GM12801 (cell line): ENCODE results near the gene KCNIP4.

ENCODE experiments used
- TF ChIP-seq, protein P1 (sequence below): IDR thresholded peaks from one replicate; pipeline ENCODE4 v1.5.1; 2011; ENCODE audit warnings: control low read depth; ENCODE audit not compliant: insufficient read length; ENCODE audit errors: extremely low read depth

The KCNIP4 gene

GRCh38 chr4:21815651-21816377, 132.8 kb downstream of the KCNIP4 start:
- TF ChIP-seq, protein P1, sequence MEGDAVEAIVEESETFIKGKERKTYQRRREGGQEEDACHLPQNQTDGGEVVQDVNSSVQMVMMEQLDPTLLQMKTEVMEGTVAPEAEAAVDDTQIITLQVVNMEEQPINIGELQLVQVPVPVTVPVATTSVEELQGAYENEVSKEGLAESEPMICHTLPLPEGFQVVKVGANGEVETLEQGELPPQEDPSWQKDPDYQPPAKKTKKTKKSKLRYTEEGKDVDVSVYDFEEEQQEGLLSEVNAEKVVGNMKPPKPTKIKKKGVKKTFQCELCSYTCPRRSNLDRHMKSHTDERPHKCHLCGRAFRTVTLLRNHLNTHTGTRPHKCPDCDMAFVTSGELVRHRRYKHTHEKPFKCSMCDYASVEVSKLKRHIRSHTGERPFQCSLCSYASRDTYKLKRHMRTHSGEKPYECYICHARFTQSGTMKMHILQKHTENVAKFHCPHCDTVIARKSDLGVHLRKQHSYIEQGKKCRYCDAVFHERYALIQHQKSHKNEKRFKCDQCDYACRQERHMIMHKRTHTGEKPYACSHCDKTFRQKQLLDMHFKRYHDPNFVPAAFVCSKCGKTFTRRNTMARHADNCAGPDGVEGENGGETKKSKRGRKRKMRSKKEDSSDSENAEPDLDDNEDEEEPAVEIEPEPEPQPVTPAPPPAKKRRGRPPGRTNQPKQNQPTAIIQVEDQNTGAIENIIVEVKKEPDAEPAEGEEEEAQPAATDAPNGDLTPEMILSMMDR, result no peak

DNA sequence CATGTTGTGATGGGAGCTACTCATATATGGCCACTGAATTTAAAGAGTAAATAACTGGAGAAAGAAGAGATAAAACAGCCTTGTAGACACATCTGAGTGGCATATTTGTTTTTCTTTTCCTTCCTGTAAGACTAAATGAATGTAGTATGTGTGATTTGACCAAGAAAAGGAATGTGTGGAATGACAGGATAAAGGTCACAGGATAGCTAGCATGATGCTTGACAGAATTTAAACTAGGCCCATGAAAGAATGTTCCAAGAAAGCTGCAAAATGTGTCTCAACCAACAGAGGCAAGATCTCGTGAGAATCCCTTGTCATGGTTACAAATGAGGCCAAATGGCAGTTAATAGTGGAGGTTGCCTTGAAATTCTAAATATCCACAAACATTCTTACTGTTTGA, 137.0 kb downstream of the KCNIP4 start:
- TF ChIP-seq, protein P1, result no peak

- TF ChIP-seq, protein P1, result no peak
These were observed 141.6 kb downstream of the KCNIP4 start for GRCh38 chr4:21806991-21807390.

GRCh38 chr4:21802406-21802805, 146.2 kb downstream of the KCNIP4 start:
- TF ChIP-seq, protein P1, result no peak

GRCh38 chr4:21801661-21802385, 146.7 kb downstream of the KCNIP4 start:
- TF ChIP-seq, protein P1, result no peak

DNA sequence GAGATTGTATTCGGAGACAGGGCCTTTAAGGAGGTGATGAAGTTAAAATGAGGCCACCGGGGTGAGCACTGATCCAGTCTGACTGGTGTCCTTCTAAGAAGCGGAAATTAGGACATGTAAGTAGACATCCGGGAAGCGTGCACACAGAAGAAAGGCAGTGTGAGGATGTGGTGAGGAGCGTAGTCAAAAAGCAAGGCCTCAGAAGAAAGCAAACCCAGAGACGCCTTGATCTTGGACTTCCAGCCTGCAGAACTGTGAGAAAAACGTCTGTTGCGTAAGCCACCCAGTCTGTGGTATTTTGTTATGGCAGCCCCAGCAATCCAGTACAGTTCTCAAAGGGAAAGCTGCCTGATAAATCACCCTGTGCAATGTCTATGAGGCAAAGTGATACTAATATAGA, 153.5 kb downstream of the KCNIP4 start:
- TF ChIP-seq, protein P1, result no peak

DNA sequence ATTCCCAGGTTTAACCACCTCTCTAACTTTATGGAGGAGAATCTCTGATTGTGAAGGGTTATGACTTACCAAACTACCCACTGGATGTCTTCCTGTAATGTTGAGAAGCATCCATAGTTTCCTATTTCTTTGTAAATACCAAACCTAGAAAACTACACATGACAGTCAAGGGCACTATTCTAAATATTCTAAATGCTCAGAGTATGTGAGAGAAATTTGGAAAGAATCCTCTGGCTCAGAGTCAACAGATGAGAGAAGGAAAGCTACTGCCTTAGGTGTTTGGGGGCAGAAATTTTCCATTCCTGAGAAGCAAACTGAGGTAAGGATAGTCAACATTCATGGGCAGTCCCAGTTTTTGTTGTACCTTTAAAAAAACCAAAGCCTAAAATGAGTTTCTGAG, 155.8 kb downstream of the KCNIP4 start:
- TF ChIP-seq, protein P1, result no peak
